ENCODE measurements around the gene BCKDHA. TPM values are rescaled to one million over a fixed set of nuclear protein-coding genes. Genes with fewer than 3 reads are reported as not detected.

Gene BCKDHA
- total and polyA plus RNA-seq, 9 of the 15 experiments (the other 6 are each of a cell fraction or from before 2014, with no cell fraction given): 4.5 to 52.5 (median 14.1) TPM

- TF ChIP-seq ZNF407 (IDR thresholded peaks at IDR 0.05; ENCODE audit: low read depth) (no peak), STAG1 (CRISPR knock-in tag; IDR thresholded peaks at IDR 0.05; ENCODE audit: borderline replicate concordance) (no peak), L3MBTL2 (IDR thresholded peaks at IDR 0.05) (peak; percentile 92), SRSF7 (optimal IDR thresholded peaks at IDR 0.05; ENCODE audit: low read depth, low read length) (no peak), NR3C1 (CRISPR knock-in tag; IDR thresholded peaks at IDR 0.05) (no peak), CEBPB (tag; IDR thresholded peaks at IDR 0.05) (no peak), ZNF436 (CRISPR knock-in tag; IDR thresholded peaks at IDR 0.05) (no peak), ZNF785 (CRISPR knock-in tag; IDR thresholded peaks at IDR 0.05) (no peak), WHSC1 (IDR thresholded peaks at IDR 0.05; ENCODE audit: low read length) (no peak), BRF1 (IDR thresholded peaks at IDR 0.05; ENCODE audit: borderline replicate concordance, extremely low read depth, insufficient read length) (no peak), ZNF165 (CRISPR knock-in tag; IDR thresholded peaks at IDR 0.05; ENCODE audit: borderline replicate concordance) (no peak), ZNF175 (CRISPR knock-in tag; IDR thresholded peaks at IDR 0.05; ENCODE audit: low read depth) (no peak), ZBTB43 (CRISPR knock-in tag; IDR thresholded peaks at IDR 0.05) (no peak), ZBTB8A (IDR thresholded peaks at IDR 0.05; ENCODE audit: partially characterized antibody) (no peak), ZKSCAN8 (CRISPR knock-in tag; IDR thresholded peaks at IDR 0.05) (no peak), GABPB1 (CRISPR knock-in tag; IDR thresholded peaks at IDR 0.05) (no peak; the same call in none of the 2 replicates), TBL1XR1 (IDR thresholded peaks at IDR 0.05; ENCODE audit: low read length in 2 of 2) (peak in 1 of 2 experiments; percentile 55; a peak in 2 of 4 replicates), HDAC3 (IDR thresholded peaks at IDR 0.05; ENCODE audit: borderline replicate concordance, partially characterized antibody) (no peak), TAF9B (IDR thresholded peaks at IDR 0.05; ENCODE audit: partially characterized antibody) (no peak)
Observed at GRCh38 chr19:41353466-41354342, 43.9 kb upstream of the BCKDHA start, which contains the start of gene TGFB1 (continued).

Measured in K562 (cell line).